Measurements from ENCODE around the gene IRF7.
"Not testable (repeated sequence)": the region's sequence is repeated elsewhere in the genome, so short reads cannot be mapped to it uniquely, and the experiment has no call there.

Gene IRF7

DNA sequence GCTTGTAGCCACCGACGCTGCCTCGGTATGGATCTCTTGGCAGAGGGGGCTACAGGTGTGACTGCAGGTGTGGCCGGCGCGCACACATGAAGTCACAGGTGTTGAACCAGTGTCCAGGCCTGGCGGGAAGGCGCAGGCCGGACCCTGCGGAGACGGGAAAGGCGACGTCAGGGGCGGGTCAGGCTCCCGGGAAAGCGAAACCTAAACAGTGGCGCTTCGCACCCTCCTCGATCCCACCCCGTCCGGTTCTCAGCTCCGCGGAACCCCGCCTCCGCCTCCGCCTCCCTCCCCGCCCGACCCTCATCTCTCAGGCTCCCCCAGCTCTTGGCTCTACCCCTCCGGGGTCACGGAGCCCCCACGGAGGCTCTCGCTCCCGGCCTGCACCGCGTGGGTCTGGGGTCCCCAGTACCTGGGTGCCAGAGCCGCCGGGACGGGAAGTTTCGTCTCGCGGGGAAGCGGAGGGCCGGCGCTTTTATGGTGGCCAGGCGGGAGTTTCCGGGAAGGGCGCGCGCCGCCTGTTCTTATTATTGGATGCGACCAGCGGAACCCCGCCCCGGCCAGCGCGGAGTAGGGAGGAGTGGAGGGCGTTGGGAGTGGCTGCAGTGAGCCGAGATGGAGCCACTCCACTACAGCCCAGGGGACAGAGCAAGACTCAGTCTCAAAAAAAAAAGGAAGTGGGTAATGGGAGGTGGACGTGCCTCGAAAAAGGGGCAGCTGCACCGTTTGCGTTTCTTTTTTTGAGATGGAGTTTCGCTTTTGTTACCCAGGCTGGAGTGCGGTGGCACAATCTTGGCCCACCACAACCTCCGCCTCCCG lies at the start of gene IRF7:
IRF7 (minus strand) TSS at position 447 of the 816 bp plus-strand sequence. CDS start 586 bp downstream, outside the sequence.
- peak; percentile 76 to 82 for DNase-seq (ENCODE audit: low read depth in 2 of 2)

DNA sequence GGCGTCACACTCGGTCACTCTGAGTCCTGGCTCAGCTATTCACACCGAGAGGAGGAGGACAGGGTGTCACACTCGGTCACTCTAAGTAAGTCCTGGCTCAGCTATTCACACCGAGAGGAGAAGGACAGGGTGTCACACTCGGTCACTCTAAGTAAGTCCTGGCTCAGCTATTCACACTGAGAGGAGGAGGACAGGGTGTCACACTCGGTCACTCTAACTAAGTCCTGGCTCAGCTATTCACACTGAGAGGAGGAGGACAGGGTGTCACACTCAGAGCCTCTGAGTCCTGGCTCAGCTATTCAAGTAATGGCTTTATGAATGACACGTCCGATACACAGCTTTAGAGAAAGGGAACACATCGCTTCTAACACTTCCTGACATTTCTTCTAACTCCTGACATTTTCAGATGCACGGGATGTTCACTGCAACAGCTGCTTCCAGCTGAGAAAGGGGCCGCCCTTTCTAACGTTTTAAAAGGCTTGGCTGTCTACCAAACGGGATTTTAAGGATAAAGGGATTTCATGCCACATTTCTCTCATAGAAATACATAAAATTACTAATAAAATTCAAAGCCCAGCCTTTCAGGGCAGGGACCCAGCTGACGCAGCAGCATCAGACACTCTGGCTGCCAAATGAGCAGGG lies 49.4 kb upstream of the IRF7 start:
- no peak for DNase-seq (ENCODE audit: low read depth in 2 of 2)

DNA sequence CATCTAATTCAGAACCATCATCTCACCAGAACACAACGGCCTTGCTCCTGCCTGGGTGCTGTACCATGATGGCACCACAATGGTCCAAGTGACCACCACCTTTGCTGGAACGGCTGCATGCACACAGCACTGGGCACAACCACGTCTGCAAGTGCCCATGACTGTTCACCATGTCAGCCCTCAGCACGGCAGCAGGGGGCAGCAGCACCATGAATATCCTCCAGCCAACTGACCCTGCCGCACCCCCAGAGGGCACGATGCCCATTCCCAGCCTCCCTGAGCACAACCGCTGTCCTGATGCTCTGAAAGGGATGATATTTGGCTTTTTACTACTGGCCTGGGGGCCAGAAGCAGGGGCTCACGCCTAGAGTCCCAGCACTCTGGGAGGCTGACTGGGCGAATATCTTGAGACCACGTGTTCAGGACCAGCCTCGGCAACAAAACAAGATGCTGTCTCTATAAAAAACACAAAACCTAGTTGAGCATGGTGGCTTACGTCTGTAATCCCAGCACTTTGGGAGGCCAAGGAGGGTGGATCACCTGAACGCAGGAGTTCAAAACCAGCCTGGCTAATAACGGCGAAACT lies 47.0 kb upstream of the IRF7 start:
- no peak for DNase-seq (ENCODE audit: low read depth in 2 of 2)

DNA sequence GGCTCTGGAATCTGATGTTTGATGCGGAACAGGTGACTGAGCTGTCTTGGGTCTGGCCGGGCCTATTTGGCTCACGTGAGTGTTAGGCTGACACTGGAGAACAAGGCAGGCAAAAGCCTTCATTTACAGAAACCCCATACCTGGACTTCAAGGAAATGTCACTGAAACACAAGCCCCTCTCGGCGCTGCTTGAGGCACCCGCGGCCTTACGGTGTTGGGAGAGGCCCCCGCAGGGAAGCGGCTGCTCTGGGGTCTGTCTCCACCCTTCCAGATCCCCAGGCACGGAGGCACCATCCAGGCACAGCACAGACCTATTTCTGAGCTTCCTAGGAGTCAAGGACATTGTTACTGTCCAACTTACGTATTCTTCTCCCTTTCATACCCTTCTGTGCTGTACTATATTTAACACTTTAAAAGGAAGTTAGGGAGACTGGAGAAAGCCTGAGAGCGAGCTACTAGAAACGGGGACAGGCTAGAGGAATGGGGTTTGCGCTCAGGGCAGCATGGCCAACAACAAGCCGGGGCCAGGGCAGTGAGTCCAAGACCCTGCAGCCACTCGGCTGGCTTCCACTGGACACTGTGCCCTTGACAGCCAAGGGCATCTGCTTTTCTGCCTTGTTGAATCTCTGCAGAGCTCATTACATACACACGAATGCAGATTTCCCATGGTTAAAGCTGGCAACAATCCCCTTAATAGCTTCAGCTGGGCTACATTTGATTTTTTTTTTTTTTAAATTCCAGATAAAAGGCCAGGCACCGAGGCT lies 45.1 kb upstream of the IRF7 start:
- DNase-seq (ENCODE audit: low read depth in 2 of 2) = no peak

DNA sequence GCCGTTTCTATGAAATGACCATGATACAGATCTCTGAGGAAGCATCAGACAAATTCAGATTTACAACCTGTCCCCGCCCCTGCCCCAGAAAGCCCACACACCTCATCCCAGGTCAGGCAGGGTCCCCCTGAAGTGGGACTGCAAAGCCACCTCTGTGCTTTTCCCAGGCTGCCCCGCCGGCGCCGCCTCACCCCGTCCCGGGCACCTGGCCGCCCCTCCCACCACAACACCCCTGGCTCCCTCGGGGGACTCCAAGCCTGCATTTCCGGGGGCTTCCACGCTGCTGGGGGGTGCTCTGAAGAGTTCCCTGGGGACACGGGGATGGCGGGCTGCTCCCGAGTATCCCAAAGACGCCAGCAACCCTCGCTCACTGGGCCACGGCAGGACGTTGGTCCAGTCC lies 44.5 kb upstream of the IRF7 start:
- no peak for DNase-seq (ENCODE audit: low read depth in 2 of 2)

DNA sequence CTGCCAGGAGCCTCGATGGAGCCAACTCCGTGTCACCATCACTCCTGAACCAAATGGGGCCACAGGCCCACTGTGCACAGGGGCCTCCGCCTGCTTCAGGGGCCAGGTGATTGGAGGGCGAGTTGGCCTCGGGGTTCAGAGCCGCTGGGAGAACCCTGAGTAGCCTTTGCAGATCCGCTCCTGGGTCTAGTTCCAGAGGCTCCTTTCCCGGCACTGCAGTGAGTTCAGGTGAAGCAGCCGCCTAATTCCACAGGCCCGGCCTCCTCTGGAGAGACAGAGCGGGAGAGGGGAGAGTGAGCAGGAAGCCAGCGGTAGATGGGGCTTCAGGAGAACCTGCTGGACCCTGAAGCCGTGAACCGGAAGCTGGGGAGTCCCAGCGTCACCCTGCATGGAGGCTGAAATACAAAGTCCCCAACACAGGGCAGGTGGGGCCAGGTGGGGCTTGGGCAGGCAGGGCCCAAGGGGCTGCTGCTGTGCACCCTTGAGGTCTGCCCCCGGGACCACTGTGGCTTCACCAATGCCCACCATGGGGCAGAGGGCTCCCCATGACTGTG lies 43.9 kb upstream of the IRF7 start:
- no peak for DNase-seq (ENCODE audit: low read depth in 2 of 2)

DNA sequence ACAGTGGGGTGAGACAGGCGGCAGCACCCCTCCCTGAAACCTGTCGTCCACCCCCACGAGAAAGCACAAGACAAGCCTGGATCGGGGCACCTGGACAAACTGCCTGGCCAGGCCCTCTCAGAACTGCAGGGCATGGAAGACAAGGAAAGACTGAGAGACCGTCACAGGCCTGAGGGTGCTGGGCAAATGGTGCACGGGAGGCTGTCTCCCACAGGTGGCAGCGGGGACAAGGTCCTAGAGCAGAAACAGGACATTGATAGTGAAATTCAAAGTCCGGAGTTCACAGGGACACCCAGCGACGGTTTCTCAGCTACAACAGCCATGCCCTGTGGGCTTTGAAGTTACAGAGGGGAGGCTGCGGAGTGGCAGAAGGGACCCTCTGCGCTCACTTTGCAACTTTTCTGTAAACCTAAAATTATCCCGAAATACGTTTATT lies 42.0 kb upstream of the IRF7 start:
- no peak for DNase-seq (ENCODE audit: low read depth in 2 of 2)

DNA sequence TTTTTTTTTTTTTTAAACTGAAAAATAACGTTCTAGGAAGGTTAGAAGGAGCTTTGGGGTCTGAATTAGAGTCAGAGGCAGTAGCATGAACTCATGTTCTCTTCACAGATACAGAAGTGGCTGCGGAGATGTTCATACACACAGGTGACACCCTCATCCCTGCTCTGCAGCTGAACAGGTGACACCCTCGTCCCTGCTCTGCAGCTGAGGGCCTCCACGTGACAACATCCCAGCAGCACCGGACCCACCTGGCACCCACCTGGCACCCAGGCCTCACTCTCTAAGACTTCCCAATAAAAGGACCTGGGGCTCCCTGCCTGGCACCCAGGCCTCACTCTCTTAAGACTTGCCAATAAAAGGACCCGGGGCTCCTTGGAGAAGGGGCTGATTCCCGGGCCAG lies 41.1 kb upstream of the IRF7 start:
- DNase-seq (ENCODE audit: low read depth in 2 of 2) = no peak

DNA sequence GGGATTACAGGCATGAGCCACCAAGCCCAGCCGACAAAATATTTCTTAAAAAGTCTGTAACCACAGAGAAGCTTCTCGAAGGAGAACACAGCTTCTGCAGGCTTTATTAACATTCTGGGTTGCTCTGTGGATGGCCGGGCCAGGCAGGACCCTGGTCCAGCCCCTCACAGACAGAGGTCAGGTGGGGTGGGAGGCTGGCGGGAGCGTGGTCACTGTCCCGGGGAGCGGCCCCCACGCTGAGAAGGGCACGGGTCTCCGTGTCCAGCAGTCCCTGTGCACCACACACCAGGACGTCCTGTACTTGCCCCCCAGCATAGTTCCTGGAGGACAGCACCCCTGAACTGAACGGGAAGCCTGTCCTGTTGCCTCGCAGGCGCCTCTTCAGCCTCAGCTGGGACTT lies 40.7 kb upstream of the IRF7 start:
- DNase-seq (ENCODE audit: low read depth in 2 of 2) = no peak

DNA sequence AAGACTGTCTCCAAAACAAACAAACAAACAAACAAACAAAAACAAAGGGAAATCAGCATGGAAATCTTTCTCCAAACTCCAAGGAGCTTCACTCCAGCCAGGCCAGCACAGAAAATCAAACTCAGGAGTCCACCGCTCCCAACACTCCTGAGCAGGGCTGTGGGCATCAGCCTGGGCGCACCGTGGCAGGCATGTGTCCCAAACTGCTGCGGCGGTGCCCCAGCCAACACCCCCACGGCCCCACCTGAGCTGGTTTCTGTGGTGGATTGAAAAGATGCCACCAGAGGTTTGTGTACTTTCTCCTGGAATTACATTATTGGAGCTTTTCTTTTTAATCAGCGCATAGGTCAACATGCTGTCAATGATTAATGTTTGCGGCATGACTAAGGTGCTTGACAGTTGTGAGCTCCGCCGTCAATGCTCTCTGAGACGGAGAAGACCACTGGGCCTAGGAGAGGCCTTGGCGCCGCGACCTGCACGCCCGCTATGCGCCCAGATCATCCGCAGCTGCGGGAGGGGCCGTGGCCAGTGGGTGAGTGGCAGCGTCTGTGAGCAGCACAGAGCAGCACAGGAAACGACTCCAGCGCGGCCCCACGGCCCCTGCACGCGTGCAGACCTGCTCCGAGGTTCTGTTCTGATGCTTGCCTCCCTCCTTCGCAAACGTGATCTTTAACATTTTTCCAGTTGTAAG lies 39.4 kb upstream of the IRF7 start:
- DNase-seq (ENCODE audit: low read depth in 2 of 2) = no peak

DNA sequence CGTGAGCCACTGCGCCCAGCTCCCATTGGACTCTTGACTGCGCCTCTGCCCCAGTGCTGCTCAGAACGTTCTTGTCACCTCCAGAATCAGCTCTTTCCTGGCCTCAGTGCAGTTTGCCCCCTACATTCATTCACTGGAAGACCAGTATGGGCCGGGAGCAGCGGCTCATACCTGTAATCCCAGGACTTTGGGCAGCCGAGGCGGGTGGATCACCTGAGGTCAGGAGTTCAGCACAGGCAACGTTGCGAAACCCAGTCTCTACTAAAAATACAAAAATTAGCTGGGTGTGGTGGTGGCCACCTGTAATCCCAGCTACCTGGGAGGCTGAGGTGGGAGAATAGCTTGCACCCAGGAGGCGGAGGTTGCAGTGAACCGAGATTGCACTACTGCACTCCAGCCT lies 38.7 kb upstream of the IRF7 start:
- DNase-seq (ENCODE audit: low read depth in 2 of 2) = not testable (repeated sequence)

DNA sequence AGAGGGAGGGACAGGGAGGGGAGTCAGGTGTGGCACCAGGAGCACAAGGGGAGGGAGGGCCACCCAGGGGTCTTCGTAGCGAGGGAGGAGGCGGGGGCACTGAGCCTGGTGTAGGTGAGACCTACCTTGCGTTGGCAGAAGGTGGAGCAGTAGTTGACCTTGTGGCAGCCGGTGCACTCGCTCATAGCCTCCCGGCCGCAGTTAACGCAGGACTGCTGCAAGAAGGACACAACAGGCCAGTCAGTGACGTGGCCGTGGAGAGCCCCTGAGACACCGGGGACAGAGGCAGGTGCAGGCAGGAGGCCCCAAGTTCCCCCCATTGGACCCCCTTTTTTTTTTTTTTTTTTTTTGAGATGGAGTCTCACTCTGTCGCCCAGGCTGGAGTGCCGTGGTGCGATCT lies 38.1 kb upstream of the IRF7 start:
- DNase-seq (ENCODE audit: low read depth in 2 of 2) = no peak

DNA sequence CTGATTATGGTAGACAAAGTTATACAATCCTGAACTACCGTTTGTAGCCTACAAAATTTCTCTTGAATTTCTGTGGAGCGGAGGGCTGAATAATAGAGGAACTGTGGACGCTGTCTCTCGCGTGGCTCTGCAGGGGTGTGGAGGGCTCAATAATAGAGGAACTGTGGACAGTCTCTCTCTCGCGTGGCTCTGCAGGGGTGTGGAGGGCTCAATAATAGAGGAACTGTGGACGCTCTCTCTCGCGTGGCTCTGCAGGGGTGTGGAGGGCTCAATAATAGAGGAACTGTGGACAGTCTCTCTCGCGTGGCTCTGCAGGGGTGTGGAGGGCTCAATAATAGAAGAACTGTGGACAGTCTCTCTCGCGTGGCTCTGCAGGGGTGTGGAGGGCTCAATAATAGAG lies 37.4 kb upstream of the IRF7 start:
- DNase-seq (ENCODE audit: low read depth in 2 of 2) = not testable (repeated sequence)

DNA sequence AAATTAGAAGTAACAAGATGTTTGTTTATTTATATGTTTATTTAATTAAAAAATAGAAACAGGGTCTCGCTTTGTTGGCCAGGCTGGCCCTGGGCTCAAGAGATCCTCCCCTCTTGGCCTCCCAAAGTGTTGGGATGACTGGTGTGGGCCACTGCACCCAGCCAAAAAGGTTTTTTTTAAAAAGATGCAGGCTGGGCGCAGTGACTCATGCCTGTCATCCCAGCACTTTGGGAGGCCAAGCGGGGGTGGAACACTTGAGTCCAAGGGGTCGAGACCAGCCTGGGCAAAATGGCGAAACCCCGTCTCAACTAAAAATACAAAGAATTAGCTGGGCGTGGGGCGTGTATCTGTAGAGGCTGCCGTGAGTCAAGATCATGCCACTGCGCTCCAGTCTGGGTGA lies 34.7 kb upstream of the IRF7 start:
- DNase-seq (ENCODE audit: low read depth in 2 of 2) = no peak

DNA sequence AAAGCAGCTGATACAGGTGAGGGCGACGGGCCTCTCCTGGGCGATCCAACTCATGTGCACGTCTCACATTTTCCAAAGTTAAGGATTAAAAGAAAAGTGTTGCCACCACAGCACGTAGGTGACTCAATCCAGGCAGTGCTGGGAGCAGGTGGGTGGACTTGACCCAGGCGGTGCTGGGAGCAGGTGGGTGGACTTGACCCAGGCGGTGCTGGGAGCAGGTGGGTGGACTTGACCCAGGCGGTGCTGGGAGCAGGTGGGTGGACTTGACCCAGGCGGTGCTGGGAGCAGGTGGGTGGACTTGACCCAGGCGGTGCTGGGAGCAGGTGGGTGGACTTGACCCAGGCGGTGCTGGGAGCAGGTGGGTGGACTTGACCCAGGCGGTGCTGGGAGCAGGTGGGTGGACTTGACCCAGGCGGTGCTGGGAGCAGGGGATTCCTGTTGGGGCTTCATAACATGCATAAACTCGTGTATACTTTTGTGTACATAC lies 32.0 kb upstream of the IRF7 start:
- not testable (repeated sequence) for DNase-seq (ENCODE audit: low read depth in 2 of 2)

DNA sequence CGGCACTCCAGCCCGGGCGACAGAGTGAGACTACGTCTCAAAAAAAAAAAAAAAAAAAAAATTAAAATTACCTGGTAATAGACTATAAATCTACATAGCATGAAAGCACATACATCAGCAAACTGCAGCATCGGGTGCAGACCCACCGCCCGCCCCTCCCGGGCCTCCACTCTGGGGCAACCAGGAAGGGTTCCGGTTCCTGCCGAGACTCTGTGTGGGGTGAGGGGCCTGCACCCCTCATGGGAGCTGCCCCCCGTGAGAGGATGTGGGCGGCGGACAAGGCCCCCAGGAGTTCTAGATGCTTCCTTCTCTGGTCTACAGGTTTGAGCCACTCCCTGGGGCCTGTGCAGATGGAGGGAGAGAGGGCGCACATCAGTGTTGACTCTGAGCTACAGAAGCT lies 30.5 kb upstream of the IRF7 start:
- no peak for DNase-seq (ENCODE audit: low read depth in 2 of 2)

DNA sequence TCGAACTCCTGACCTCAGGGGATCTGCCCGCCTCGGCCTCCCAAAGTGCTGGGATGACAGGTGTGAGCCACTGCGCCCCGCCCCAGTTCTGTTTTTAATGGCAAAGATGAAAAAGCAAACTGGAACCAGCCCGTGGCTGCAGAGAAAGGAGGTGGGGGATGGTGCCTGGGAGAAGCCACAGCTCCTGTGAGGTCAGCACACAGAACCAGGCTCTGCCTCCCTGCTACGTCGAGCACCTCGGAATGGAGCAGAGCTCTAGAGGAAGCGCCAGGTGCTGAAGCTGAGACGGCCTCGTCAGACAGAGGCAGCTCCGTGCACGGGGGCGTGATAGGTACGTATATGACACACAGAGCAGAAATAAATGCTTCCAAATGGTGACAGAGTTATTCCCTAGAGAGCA lies 29.8 kb upstream of the IRF7 start:
- DNase-seq (ENCODE audit: low read depth in 2 of 2) = no peak

DNA sequence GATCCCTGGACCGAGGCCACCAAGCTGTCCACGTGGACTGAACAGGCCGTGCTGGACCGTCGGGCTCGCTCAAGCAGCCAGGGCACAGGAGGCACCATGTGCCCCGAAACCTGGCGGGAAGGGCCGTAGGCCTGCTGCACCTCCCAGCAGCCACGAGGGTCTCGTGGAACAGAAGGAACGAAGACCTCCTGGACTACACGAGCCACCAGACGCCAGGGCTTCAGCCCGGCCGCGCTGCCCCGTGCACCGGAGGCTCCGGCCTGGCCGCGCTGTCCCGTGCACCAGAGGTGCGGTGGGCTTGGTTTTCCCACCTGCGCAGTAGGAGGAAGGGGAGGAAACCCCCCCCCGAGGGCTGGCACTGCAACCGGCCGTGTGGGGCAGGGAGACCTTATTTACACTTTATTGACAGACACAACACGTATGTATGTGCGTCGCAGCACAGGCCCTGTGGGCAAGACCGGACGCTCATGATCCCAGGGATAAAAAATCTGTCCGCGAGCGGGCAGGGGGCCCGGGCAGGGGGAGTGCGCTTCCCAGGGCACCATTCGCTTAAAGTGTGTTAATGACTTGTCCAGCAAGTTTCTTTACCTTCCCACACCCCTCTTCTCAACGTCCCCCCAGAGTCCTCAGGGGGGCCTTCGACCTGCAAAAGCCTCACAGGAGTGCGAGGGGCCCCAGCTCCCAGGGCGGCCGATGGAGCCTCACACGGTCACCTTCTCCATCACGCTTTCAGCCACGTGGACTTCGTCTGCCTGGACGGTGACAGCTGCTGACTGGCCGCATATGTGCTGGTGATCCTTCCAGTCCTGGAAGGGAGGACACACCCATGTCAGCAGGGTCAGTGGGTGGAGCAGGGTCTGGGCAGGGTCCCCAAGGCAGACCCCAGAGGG lies 28.3 kb upstream of the IRF7 start:
- DNase-seq (ENCODE audit: low read depth in 2 of 2) = no peak

DNA sequence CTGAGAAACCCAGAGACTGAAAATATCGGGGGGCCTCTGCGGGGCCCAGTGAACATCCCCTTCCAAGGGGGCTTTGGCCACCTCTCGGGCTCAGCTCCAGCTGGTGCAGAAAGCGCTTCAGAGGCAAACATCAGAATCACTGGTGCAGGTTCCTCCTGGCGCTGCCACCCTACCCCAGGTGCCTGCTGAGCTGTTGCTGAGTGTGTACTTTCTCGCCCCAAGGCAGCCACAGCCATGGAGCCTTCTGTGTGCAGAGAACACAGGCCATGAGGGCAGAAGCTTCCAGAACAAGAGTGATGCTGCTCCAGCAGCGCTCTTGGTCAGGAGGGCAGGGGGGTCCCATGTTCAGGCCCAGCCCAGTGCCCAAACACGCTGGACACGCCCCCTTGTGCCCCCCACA lies 27.6 kb upstream of the IRF7 start:
- DNase-seq (ENCODE audit: low read depth in 2 of 2) = no peak

DNA sequence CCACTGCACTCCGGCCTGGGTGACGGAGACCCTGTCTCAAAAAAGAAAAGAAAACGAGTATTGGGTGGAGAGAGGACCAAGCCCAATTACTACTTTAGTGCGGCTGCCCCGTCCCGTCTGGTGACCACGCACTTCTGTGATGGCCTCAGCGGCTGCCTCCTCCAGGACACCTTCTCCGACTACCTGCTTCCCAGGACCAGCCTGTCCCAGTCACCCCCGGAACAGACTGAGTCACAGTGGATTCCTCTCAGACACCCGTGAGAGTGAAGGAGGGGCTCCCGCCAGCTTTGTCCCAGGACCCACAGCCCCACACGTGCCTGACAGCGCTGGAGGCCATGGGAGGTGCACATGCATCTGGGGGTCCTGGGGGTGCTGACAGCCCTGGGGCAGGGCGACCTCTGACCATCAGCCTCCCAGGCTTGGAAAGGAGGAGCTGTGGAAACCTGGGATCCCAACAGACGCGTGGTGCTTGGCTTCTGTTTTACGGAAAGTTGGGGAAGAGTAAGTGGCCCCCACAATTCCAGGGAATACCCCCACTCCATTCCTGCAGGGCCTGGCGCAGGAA lies 26.1 kb upstream of the IRF7 start:
- no peak for DNase-seq (ENCODE audit: low read depth in 2 of 2)

Measured in stimulated activated CD8-positive, alpha-beta memory T cell treated with anti-CD3 and anti-CD28 coated beads, Interleukin-2, amount 100 ng/mL, for 1 hour (primary cell).